ENCODE data around the gene CMTM8.

Gene CMTM8

GRCh38 chr3:32303977-32304881 is 65.7 kb downstream of the CMTM8 start:
- H3K4me3 ChIP-seq (ENCODE audit: low read depth, low read length): no peak overlapping the region

GRCh38 chr3:32305361-32305876 is 66.9 kb downstream of the CMTM8 start:
- H3K4me3 ChIP-seq (ENCODE audit: low read depth, low read length): no peak overlapping the region

GRCh38 chr3:32306072-32306471 is 67.6 kb downstream of the CMTM8 start:
- no peak overlapping the region for H3K4me3 ChIP-seq (ENCODE audit: low read depth, low read length)

GRCh38 chr3:32307591-32307990 is 69.1 kb downstream of the CMTM8 start:
- H3K4me3 ChIP-seq (ENCODE audit: low read depth, low read length): no peak overlapping the region

- H3K4me3 ChIP-seq (ENCODE audit: low read depth, low read length): no peak overlapping the region
These were observed 69.9 kb downstream of the CMTM8 start for GRCh38 chr3:32308378-32308777.

- no peak overlapping the region for H3K4me3 ChIP-seq (ENCODE audit: low read depth, low read length)
These were observed 71.3 kb downstream of the CMTM8 start for GRCh38 chr3:32309654-32310242.

GRCh38 chr3:32310336-32310735 is 71.9 kb downstream of the CMTM8 start:
- no peak overlapping the region for H3K4me3 ChIP-seq (ENCODE audit: low read depth, low read length)

- H3K4me3 ChIP-seq (ENCODE audit: low read depth, low read length): no peak overlapping the region
These were observed 72.7 kb downstream of the CMTM8 start for GRCh38 chr3:32310918-32311839.

- H3K4me3 ChIP-seq (ENCODE audit: low read depth, low read length): no peak overlapping the region
These were observed 73.8 kb downstream of the CMTM8 start for GRCh38 chr3:32312251-32312650.

GRCh38 chr3:32313169-32313568 is 74.7 kb downstream of the CMTM8 start:
- H3K4me3 ChIP-seq (ENCODE audit: low read depth, low read length): no peak overlapping the region

- H3K4me3 ChIP-seq (ENCODE audit: low read depth, low read length): no peak overlapping the region
These were observed 75.4 kb downstream of the CMTM8 start for GRCh38 chr3:32313723-32314473.

GRCh38 chr3:32315441-32315840 is 77.0 kb downstream of the CMTM8 start:
- no peak overlapping the region for H3K4me3 ChIP-seq (ENCODE audit: low read depth, low read length)

- H3K4me3 ChIP-seq (ENCODE audit: low read depth, low read length): no peak overlapping the region
These were observed 77.8 kb downstream of the CMTM8 start for GRCh38 chr3:32316319-32316718.

GRCh38 chr3:32316976-32317375 is 78.5 kb downstream of the CMTM8 start:
- H3K4me3 ChIP-seq (ENCODE audit: low read depth, low read length): no peak overlapping the region

- H3K4me3 ChIP-seq (ENCODE audit: low read depth, low read length): no peak overlapping the region
These were observed 81.1 kb downstream of the CMTM8 start for GRCh38 chr3:32319607-32320006.

- H3K4me3 ChIP-seq (ENCODE audit: low read depth, low read length): no peak overlapping the region
These were observed 81.6 kb downstream of the CMTM8 start for GRCh38 chr3:32320080-32320479.

GRCh38 chr3:32321095-32321790 is 82.8 kb downstream of the CMTM8 start:
- no peak overlapping the region for H3K4me3 ChIP-seq (ENCODE audit: low read depth, low read length)

GRCh38 chr3:32322311-32322710 is 83.8 kb downstream of the CMTM8 start:
- H3K4me3 ChIP-seq (ENCODE audit: low read depth, low read length): no peak overlapping the region

GRCh38 chr3:32323604-32324003 is 85.1 kb downstream of the CMTM8 start:
- H3K4me3 ChIP-seq (ENCODE audit: low read depth, low read length): no peak overlapping the region

- H3K4me3 ChIP-seq (ENCODE audit: low read depth, low read length): no peak overlapping the region
These were observed 86.7 kb downstream of the CMTM8 start for GRCh38 chr3:32325201-32325600.

Data from iPS-11a (cell line).